ENCODE results near the gene HORMAD2. TPM values are rescaled to one million over a fixed set of nuclear protein-coding genes. Genes with fewer than 3 reads are reported as not detected.

Gene HORMAD2
- total RNA-seq, 1 donor from 2014 or later, result not detected

- Histone ChIP-seq H3K27ac (ENCODE audit: low read depth, low read length) (no peak overlapping the region), H4K20me1 (ENCODE audit: insufficient read depth, low read length) (no peaks in the 10 kb centered on the region), H3K9me3 (ENCODE audit: insufficient read depth, low read depth, low read length) (no peaks in the 10 kb centered on the region), H3K4me2 (ENCODE audit: low read length) (no peak overlapping the region), H3K36me3 (ENCODE audit: insufficient read depth, low read length) (no peaks in the 10 kb centered on the region), H3K9ac (ENCODE audit: low read length) (no peak overlapping the region), H3K4me3 (ENCODE audit: insufficient read depth, low read depth, low read length) (no peak overlapping the region), H3K4me1 (ENCODE audit: insufficient read depth, low read length) (peaks cover 15% of the 10 kb centered on the region), H3K27me3 (ENCODE audit: insufficient read depth, low read length) (no peaks in the 10 kb centered on the region), H2AFZ (ENCODE audit: low read depth, low read length) (no peak overlapping the region), H3K79me2 (ENCODE audit: insufficient read depth, low read length) (no peaks in the 10 kb centered on the region)
- Mint-ChIP-seq H3K27ac (ENCODE audit: unreplicated experiment) (no peak overlapping the region), H3K4me1 (ENCODE audit: low read depth, unreplicated experiment) (peaks cover 62% of the 10 kb centered on the region), H3K36me3 (ENCODE audit: low read depth, unreplicated experiment) (no peaks in the 10 kb centered on the region), H3K9me3 (ENCODE audit: unreplicated experiment) (no peaks in the 10 kb centered on the region), H3K4me3 (ENCODE audit: unreplicated experiment) (no peak overlapping the region), H3K27me3 (ENCODE audit: low read depth, unreplicated experiment) (no peaks in the 10 kb centered on the region)
- DNase-seq (ENCODE audit: low read depth) (no peak), FAIRE-seq (no peak)
- no peak for TF ChIP-seq CTCF (IDR thresholded peaks at IDR 0.05; ENCODE audit: insufficient read depth, low read depth, low read length)
- no peak for TF ChIP-seq EZH2 (IDR thresholded peaks at IDR 0.05; ENCODE audit: insufficient read depth, low read length)
Measured at GRCh38 chr22:30187094-30187493, 106.8 kb downstream of the HORMAD2 start.

DNA sequence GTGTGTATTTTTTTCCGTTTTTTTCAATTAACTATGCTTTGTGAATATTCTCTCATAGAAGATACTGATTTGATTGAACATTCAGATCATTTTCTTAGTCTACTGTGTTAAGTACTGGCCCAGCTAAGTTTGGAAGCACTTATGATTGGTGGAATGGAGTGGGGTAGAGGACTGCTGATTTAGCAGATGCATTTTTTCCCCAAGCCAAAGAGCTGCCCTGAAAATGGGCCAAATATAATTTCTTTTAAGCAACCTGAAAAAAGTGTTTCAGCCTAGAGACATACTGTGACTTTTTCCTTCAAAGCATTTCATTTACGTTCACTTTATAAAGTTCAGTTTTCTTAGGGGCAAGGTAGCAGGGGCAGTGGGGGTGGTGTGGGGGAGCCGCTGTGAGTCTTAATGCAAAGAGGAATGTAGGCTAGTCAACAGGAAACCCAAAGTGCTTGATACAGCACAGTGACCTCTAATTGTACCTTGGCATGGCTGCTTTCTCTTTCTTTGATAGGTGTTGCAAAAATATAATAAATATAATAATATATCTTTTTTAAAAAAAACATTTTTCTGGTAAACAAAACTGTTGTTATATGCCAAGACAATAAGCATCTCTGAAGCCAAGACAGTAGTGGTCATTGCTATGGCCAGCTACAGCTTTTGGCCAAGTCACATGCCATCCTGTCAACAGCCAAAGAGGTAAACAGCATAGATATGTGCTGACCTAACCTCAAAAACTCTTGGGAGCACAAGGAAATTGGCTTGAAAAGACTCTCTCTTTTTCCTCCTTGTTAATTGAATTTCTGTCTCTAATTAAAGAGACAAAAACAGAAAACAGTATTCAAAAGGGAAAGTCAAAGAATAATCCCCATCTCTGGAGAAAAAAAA lies 107.5 kb downstream of the HORMAD2 start:
- H3K4me3 ChIP-seq (ENCODE audit: insufficient read depth, low read depth, low read length), result no peak overlapping the region
- DNase-seq (ENCODE audit: low read depth) (no peak), FAIRE-seq (no peak)
- no peak overlapping the region for H3K27ac ChIP-seq (ENCODE audit: low read depth, low read length)
- H3K27me3 Mint-ChIP-seq (ENCODE audit: low read depth, unreplicated experiment), result no peaks in the 10 kb centered on the region
- peaks cover 15% of the 10 kb centered on the region for H3K4me1 ChIP-seq (ENCODE audit: insufficient read depth, low read length)
- H3K36me3 ChIP-seq (ENCODE audit: insufficient read depth, low read length), result no peaks in the 10 kb centered on the region
- peak overlapping the region; percentile 6 for H3K27ac Mint-ChIP-seq (ENCODE audit: unreplicated experiment)
- no peaks in the 10 kb centered on the region for H4K20me1 ChIP-seq (ENCODE audit: insufficient read depth, low read length)
- no peak overlapping the region for H3K9ac ChIP-seq (ENCODE audit: low read length)
- H3K9me3 ChIP-seq (ENCODE audit: insufficient read depth, low read depth, low read length), result no peaks in the 10 kb centered on the region
- H3K79me2 ChIP-seq (ENCODE audit: insufficient read depth, low read length), result no peaks in the 10 kb centered on the region
- TF ChIP-seq EZH2 (IDR thresholded peaks at IDR 0.05; ENCODE audit: insufficient read depth, low read length) (no peak), CTCF (IDR thresholded peaks at IDR 0.05; ENCODE audit: insufficient read depth, low read depth, low read length) (no peak)
- peaks cover 64% of the 10 kb centered on the region for H3K4me1 Mint-ChIP-seq (ENCODE audit: low read depth, unreplicated experiment)
- H3K36me3 Mint-ChIP-seq (ENCODE audit: low read depth, unreplicated experiment), result no peaks in the 10 kb centered on the region
- no peaks in the 10 kb centered on the region for H3K9me3 Mint-ChIP-seq (ENCODE audit: unreplicated experiment)
- no peak overlapping the region for H3K4me2 ChIP-seq (ENCODE audit: low read length)
- H2AFZ ChIP-seq (ENCODE audit: low read depth, low read length), result no peak overlapping the region
- no peaks in the 10 kb centered on the region for H3K27me3 ChIP-seq (ENCODE audit: insufficient read depth, low read length)
- H3K4me3 Mint-ChIP-seq (ENCODE audit: unreplicated experiment), result no peak overlapping the region

GRCh38 chr22:30188911-30189310 lies 108.6 kb downstream of the HORMAD2 start:
- TF ChIP-seq EZH2 (IDR thresholded peaks at IDR 0.05; ENCODE audit: insufficient read depth, low read length) (no peak), CTCF (IDR thresholded peaks at IDR 0.05; ENCODE audit: insufficient read depth, low read depth, low read length) (no peak)
- no peak overlapping the region for H3K27ac ChIP-seq (ENCODE audit: low read depth, low read length)

More at GRCh38 chr22:30188911-30189310, 108.6 kb downstream of the HORMAD2 start:
- H3K4me2 ChIP-seq (ENCODE audit: low read length), result no peak overlapping the region
- DNase-seq (ENCODE audit: low read depth) (no peak), FAIRE-seq (no peak)
- Mint-ChIP-seq H3K4me1 (ENCODE audit: low read depth, unreplicated experiment) (peaks cover 58% of the 10 kb centered on the region), H3K27me3 (ENCODE audit: low read depth, unreplicated experiment) (no peaks in the 10 kb centered on the region), H3K4me3 (ENCODE audit: unreplicated experiment) (no peak overlapping the region), H3K27ac (ENCODE audit: unreplicated experiment) (peak overlapping the region; percentile 80), H3K36me3 (ENCODE audit: low read depth, unreplicated experiment) (no peaks in the 10 kb centered on the region), H3K9me3 (ENCODE audit: unreplicated experiment) (no peaks in the 10 kb centered on the region)
- H3K9me3 ChIP-seq (ENCODE audit: insufficient read depth, low read depth, low read length), result no peaks in the 10 kb centered on the region
- no peaks in the 10 kb centered on the region for H3K27me3 ChIP-seq (ENCODE audit: insufficient read depth, low read length)
- no peak overlapping the region for H2AFZ ChIP-seq (ENCODE audit: low read depth, low read length)
- H3K36me3 ChIP-seq (ENCODE audit: insufficient read depth, low read length), result no peaks in the 10 kb centered on the region
- no peak overlapping the region for H3K4me3 ChIP-seq (ENCODE audit: insufficient read depth, low read depth, low read length)
- peaks cover 15% of the 10 kb centered on the region for H3K4me1 ChIP-seq (ENCODE audit: insufficient read depth, low read length)
- no peaks in the 10 kb centered on the region for H3K79me2 ChIP-seq (ENCODE audit: insufficient read depth, low read length)
- H3K9ac ChIP-seq (ENCODE audit: low read length), result no peak overlapping the region
- H4K20me1 ChIP-seq (ENCODE audit: insufficient read depth, low read length), result no peaks in the 10 kb centered on the region
